OCI-LY7 (cell line): Measurements from ENCODE around the gene ZNF581. TPM values are rescaled to one million over a fixed set of nuclear protein-coding genes. Genes with fewer than 3 reads are reported as not detected.

ENCODE experiments used
- BruUV-seq: library from RNA; stranded (reverse); fragments of 400-500 nt; replicated peaks from 2 replicates; lab custom pipeline; 2021; lab: Mats Ljungman, UMichigan
- CTCF ChIA-PET: fragments of 300-600 bp; sonication (Branson Sonifier 250); formaldehyde crosslinking; loops from one replicate; lab custom pipeline; 2022; ENCODE audit warnings: antibody characterized with exemption; ENCODE audit not compliant: unreplicated experiment; lab: Charles Lee
- POLR2A ChIA-PET: fragments of 300-600 bp; sonication (Branson Sonifier 250); formaldehyde crosslinking; loops from one replicate; lab custom pipeline; 2022; ENCODE audit warnings: antibody characterized with exemption; lab: Charles Lee
- DNase-seq: peaks from one replicate; pipeline ENCODE4 v3.0.0-alpha.2; 2015; ENCODE audit warnings: low spot score
- H2AFZ ChIP-seq: fragments of 200-600 bp; sonication (generic), shearing (Covaris generic); 2 replicates; pipeline ENCODE4 v1.6.1; 2014; ENCODE audit warnings: mild to moderate bottlenecking, antibody characterized with exemption, low read length, moderate library complexity
- H3K27ac ChIP-seq: fragments of 200-600 bp; sonication (generic); 2 replicates; pipeline ENCODE4 v1.5.1; 2014; ENCODE audit warnings: mixed run types, low read depth, mild to moderate bottlenecking, moderate library complexity, low read length, inconsistent platforms; ENCODE audit not compliant: poor library complexity, severe bottlenecking
- H3K36me3 ChIP-seq: fragments of 200-600 bp; sonication (generic); 2 replicates; pipeline ENCODE4 v1.6.1; 2014; ENCODE audit warnings: mild to moderate bottlenecking, antibody characterized with exemption, low read length, moderate library complexity, mixed read lengths; ENCODE audit not compliant: insufficient read depth
- H3K4me1 ChIP-seq: fragments of 200-600 bp; sonication (generic); 2 replicates; pipeline ENCODE4 v1.5.1; 2014; ENCODE audit warnings: mild to moderate bottlenecking, low read length; ENCODE audit not compliant: insufficient read depth, poor library complexity, severe bottlenecking
- H3K4me2 ChIP-seq: fragments of 200-600 bp; sonication (generic); 2 replicates; pipeline ENCODE4 v1.6.1; 2014; ENCODE audit warnings: mild to moderate bottlenecking, low read length
- H3K4me3 ChIP-seq: fragments of 200-600 bp; sonication (generic); 2 replicates; pipeline ENCODE4 v1.5.1; 2014; ENCODE audit warnings: mild to moderate bottlenecking, low read depth, low read length; ENCODE audit not compliant: poor library complexity, severe bottlenecking
- H3K79me2 ChIP-seq: fragments of 200-600 bp; sonication (generic); 2 replicates; pipeline ENCODE4 v1.6.1; 2016; ENCODE audit warnings: low read depth, mild to moderate bottlenecking, low read length, moderate library complexity, mixed read lengths; ENCODE audit not compliant: insufficient read depth
- H3K9me2 ChIP-seq: fragments of 200-600 bp; sonication (generic); 2 replicates; pipeline ENCODE4 v1.6.1; 2016; ENCODE audit warnings: mild to moderate bottlenecking, low read length, mixed read lengths; ENCODE audit not compliant: insufficient read depth
- H3K9me3 ChIP-seq: fragments of 200-600 bp; sonication (generic); 2 replicates; pipeline ENCODE4 v1.6.1; 2014; ENCODE audit warnings: mild to moderate bottlenecking, mixed run types, low read length, mixed read lengths
- H4K20me1 ChIP-seq: fragments of 200-600 bp; sonication (generic); 2 replicates; pipeline ENCODE4 v1.6.1; 2014; ENCODE audit warnings: mild to moderate bottlenecking, antibody characterized with exemption, low read length, moderate library complexity, mixed read lengths; ENCODE audit not compliant: insufficient read depth
- EZH2phosphoT487 ChIP-seq: fragments of 200-600 bp; sonication (generic); IDR thresholded peaks from 2 replicates; pipeline ENCODE4 v1.6.1; 2018; ENCODE audit warnings: low read depth, borderline replicate concordance, mild to moderate bottlenecking, mixed run types, antibody characterized with exemption, low read length, moderate library complexity, mixed read lengths
- intact Hi-C: fragments of 100-400 bp; cut with micrococcal nuclease; formaldehyde crosslinking; loops from one replicate; pipeline ENCODE4 v1.10.0; 2022; ENCODE audit not compliant: unreplicated experiment
- total RNA-seq, 2 experiments: library from RNA; depleted of rRNA in 1 of 2; stranded (reverse); fragments of >200 nt in 1 of 2; shearing (Covaris generic) in 1 of 2; gene quantifications; 2 replicates each; pipeline ENCODE4 v1.2.3, GENCODE V29; 2014 to 2022
- TF ChIP-seq, protein P1 (sequence below): fragments of 200-600 bp; sonication (generic); conservative IDR thresholded peaks from 2 replicates; pipeline ENCODE4 v1.5.1; 2014; ENCODE audit warnings: mild to moderate bottlenecking, antibody characterized with exemption, low read length, moderate library complexity, mixed read lengths

The ZNF581 gene
- total RNA-seq, 2 experiments from 2014 or later = 39.7 to 44.5 TPM

- ChIA-PET CTCF (no interaction called here), POLR2A (no interaction called here)
- Histone ChIP-seq H3K36me3 (peaks cover 84% of the 10 kb centered on the region), H3K79me2 (peaks cover 81% of the 10 kb centered on the region), H3K4me2 (peak overlapping the region; percentile 96), H3K27ac (peak overlapping the region; percentile 90), H4K20me1 (peaks cover 42% of the 10 kb centered on the region), H3K4me3 (peak overlapping the region; percentile 87), H3K9me2 (no peaks in the 10 kb centered on the region), H3K4me1 (peaks cover 30% of the 10 kb centered on the region), H2AFZ (no peak overlapping the region), H3K9me3 (no peaks in the 10 kb centered on the region)
- no peak for DNase-seq
- TF ChIP-seq, protein P1, sequence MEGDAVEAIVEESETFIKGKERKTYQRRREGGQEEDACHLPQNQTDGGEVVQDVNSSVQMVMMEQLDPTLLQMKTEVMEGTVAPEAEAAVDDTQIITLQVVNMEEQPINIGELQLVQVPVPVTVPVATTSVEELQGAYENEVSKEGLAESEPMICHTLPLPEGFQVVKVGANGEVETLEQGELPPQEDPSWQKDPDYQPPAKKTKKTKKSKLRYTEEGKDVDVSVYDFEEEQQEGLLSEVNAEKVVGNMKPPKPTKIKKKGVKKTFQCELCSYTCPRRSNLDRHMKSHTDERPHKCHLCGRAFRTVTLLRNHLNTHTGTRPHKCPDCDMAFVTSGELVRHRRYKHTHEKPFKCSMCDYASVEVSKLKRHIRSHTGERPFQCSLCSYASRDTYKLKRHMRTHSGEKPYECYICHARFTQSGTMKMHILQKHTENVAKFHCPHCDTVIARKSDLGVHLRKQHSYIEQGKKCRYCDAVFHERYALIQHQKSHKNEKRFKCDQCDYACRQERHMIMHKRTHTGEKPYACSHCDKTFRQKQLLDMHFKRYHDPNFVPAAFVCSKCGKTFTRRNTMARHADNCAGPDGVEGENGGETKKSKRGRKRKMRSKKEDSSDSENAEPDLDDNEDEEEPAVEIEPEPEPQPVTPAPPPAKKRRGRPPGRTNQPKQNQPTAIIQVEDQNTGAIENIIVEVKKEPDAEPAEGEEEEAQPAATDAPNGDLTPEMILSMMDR = no peak
- no peak for TF ChIP-seq EZH2phosphoT487
- no TSS peak for BruUV-seq
- intact Hi-C loops = no loop called here
Observed at GRCh38 chr19:55658846-55659459, 15.5 kb downstream of the ZNF581 start.

GRCh38 chr19:55659822-55660221 is 16.4 kb downstream of the ZNF581 start:
- TF ChIP-seq, protein P1 = no peak
- no peak for TF ChIP-seq EZH2phosphoT487
- H4K20me1 ChIP-seq = peaks cover 42% of the 10 kb centered on the region
- H3K4me2 ChIP-seq = no peak overlapping the region
- no peaks in the 10 kb centered on the region for H3K9me2 ChIP-seq
- CTCF ChIA-PET = no interaction called here
- peaks cover 30% of the 10 kb centered on the region for H3K4me1 ChIP-seq
- H3K9me3 ChIP-seq = no peaks in the 10 kb centered on the region
- no TSS peak for BruUV-seq
- peaks cover 93% of the 10 kb centered on the region for H3K36me3 ChIP-seq
- intact Hi-C loops = no loop called here
- POLR2A ChIA-PET = no interaction called here
- H2AFZ ChIP-seq = no peak overlapping the region
- no peak overlapping the region for H3K4me3 ChIP-seq
- H3K79me2 ChIP-seq = peaks cover 81% of the 10 kb centered on the region
- no peak for DNase-seq
- peak overlapping the region; percentile 5 for H3K27ac ChIP-seq

DNA sequence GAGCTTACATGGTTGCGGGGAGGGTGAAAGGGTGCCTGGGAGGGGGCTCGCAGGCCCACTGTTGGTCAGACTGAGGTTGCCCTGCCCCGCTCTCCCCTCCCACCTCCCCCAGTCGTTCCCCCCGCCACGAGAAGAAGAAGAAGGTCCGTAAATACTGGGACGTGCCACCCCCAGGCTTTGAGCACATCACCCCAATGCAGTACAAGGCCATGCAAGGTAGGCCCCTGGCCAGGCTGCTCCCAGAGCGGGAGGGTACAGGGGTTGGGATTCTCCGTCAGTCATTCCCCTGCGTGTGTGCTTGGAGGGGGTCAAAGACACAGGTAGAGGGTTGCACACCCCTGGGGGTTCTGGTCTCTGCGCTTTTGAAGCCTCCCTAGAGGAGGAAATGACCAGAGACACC is 17.0 kb downstream of the ZNF581 start:
- H2AFZ ChIP-seq = no peak overlapping the region
- ChIA-PET CTCF (no interaction called here), POLR2A (no interaction called here)
- no peak for TF ChIP-seq EZH2phosphoT487
- TF ChIP-seq, protein P1 = no peak
- no peak overlapping the region for H3K4me2 ChIP-seq
- DNase-seq = no peak
- H4K20me1 ChIP-seq = peaks cover 42% of the 10 kb centered on the region
- H3K27ac ChIP-seq = no peak overlapping the region
- intact Hi-C loops = no loop called here
- H3K79me2 ChIP-seq = peaks cover 78% of the 10 kb centered on the region
- peaks cover 30% of the 10 kb centered on the region for H3K4me1 ChIP-seq
- BruUV-seq = no TSS peak
- peaks cover 96% of the 10 kb centered on the region for H3K36me3 ChIP-seq
- no peaks in the 10 kb centered on the region for H3K9me3 ChIP-seq
- H3K9me2 ChIP-seq = no peaks in the 10 kb centered on the region
- H3K4me3 ChIP-seq = no peak overlapping the region
